Neural progenitor cell (in vitro differentiated cells): ENCODE measurements around the gene COL4A5. TPM values are rescaled to one million over a fixed set of nuclear protein-coding genes. Genes with fewer than 3 reads are reported as not detected.

ENCODE experiments used
- DNase-seq: peaks from one replicate; pipeline ENCODE4 v3.0.0-alpha.2; 2016; ENCODE audit warnings: low spot score
- H2AFZ ChIP-seq: fragments of 200-600 bp; sonication (generic); replicated peaks from 2 replicates; pipeline ENCODE4 v1.6.1; 2016; ENCODE audit warnings: antibody characterized with exemption
- H3F3A ChIP-seq: fragments of 200-600 bp; sonication (generic); 2 replicates; pipeline ENCODE4 v1.6.1; 2016; ENCODE audit warnings: antibody characterized with exemption, low read depth
- H3K27ac ChIP-seq: fragments of 200-600 bp; sonication (generic); 2 replicates; pipeline ENCODE4 v1.5.1; 2016; ENCODE audit warnings: mild to moderate bottlenecking
- H3K27me3 ChIP-seq: fragments of 200-600 bp; sonication (generic); 2 replicates; pipeline ENCODE4 v1.6.1; 2016; ENCODE audit warnings: mild to moderate bottlenecking, moderate library complexity
- H3K36me3 ChIP-seq: fragments of 200-600 bp; sonication (generic); 2 replicates; pipeline ENCODE4 v1.5.1; 2016
- H3K4me1 ChIP-seq: fragments of 200-600 bp; sonication (generic); 2 replicates; pipeline ENCODE4 v1.6.1; 2016; ENCODE audit warnings: mixed run types
- H3K4me2 ChIP-seq: fragments of 200-600 bp; sonication (generic); 2 replicates; pipeline ENCODE4 v1.6.1; 2016
- H3K4me3 ChIP-seq: fragments of 200-600 bp; sonication (generic); 2 replicates; pipeline ENCODE4 v1.5.1; 2016
- H3K79me2 ChIP-seq: fragments of 200-600 bp; sonication (generic); 2 replicates; pipeline ENCODE4 v1.6.1; 2016; ENCODE audit warnings: low read depth
- H3K9ac ChIP-seq: fragments of 200-600 bp; sonication (generic); 2 replicates; pipeline ENCODE4 v1.6.1; 2016
- H3K9me3 ChIP-seq: fragments of 200-600 bp; sonication (generic); 2 replicates; pipeline ENCODE4 v1.5.1; 2016; ENCODE audit warnings: low read depth
- H4K20me1 ChIP-seq: fragments of 200-600 bp; sonication (generic); 2 replicates; pipeline ENCODE4 v1.6.1; 2016; ENCODE audit warnings: low read depth
- H3K27ac Mint-ChIP-seq: 3 replicates; pipeline ENCODE4 v1.8.0; 2021; ENCODE audit warnings: mixed read lengths
- H3K27me3 Mint-ChIP-seq: 2 replicates; pipeline ENCODE4 v1.8.0; 2022; ENCODE audit warnings: low read depth, mild to moderate bottlenecking, inconsistent platforms, moderate library complexity, mixed read lengths; ENCODE audit not compliant: insufficient read depth
- H3K36me3 Mint-ChIP-seq: 3 replicates; pipeline ENCODE4 v1.8.0; 2021; ENCODE audit warnings: mixed read lengths
- H3K4me1 Mint-ChIP-seq: 3 replicates; pipeline ENCODE4 v1.8.0; 2021; ENCODE audit warnings: mixed read lengths
- H3K4me3 Mint-ChIP-seq: 3 replicates; pipeline ENCODE4 v1.8.0; 2021; ENCODE audit warnings: mild to moderate bottlenecking, moderate library complexity, mixed read lengths
- H3K9me3 Mint-ChIP-seq: 3 replicates; pipeline ENCODE4 v1.8.0; 2020; ENCODE audit warnings: mixed read lengths
- CTCF ChIP-seq: fragments of 200-600 bp; sonication (generic); IDR thresholded peaks from 2 replicates; pipeline ENCODE4 v1.5.1; 2017; ENCODE audit warnings: antibody characterized with exemption, mild to moderate bottlenecking
- EZH2 ChIP-seq: fragments of 200-600 bp; sonication (generic); IDR thresholded peaks from 2 replicates; pipeline ENCODE4 v1.6.1; 2017; ENCODE audit warnings: antibody characterized with exemption, mild to moderate bottlenecking, moderate library complexity
- EZH2phosphoT487 ChIP-seq: fragments of 200-600 bp; sonication (generic); IDR thresholded peaks from 2 replicates; pipeline ENCODE4 v1.6.1; 2017; ENCODE audit warnings: antibody characterized with exemption
- total RNA-seq: library from RNA; depleted of rRNA; stranded (reverse); fragments of >200 nt; gene quantifications from 2 replicates; pipeline ENCODE4 v1.2.3, GENCODE V29; 2015; ENCODE audit warnings: low replicate concordance

The COL4A5 gene
- total RNA-seq, 1 donor from 2014 or later: 115 TPM

- Mint-ChIP-seq H3K4me1 (peaks cover 49% of the 10 kb centered on the region), H3K9me3 (no peaks in the 10 kb centered on the region), H3K4me3 (no peak overlapping the region), H3K27me3 (no peaks in the 10 kb centered on the region), H3K36me3 (peaks cover 22% of the 10 kb centered on the region), H3K27ac (peak overlapping the region; percentile 68)
- Histone ChIP-seq H3K9me3 (no peaks in the 10 kb centered on the region), H3K4me2 (no peak overlapping the region), H2AFZ (no peak overlapping the region), H3F3A (no peaks in the 10 kb centered on the region), H3K9ac (no peak overlapping the region), H3K4me3 (no peak overlapping the region), H3K27ac (no peak overlapping the region), H3K36me3 (no peaks in the 10 kb centered on the region), H3K79me2 (no peaks in the 10 kb centered on the region), H4K20me1 (no peaks in the 10 kb centered on the region), H3K4me1 (peaks cover 17% of the 10 kb centered on the region), H3K27me3 (no peaks in the 10 kb centered on the region)
- TF ChIP-seq EZH2phosphoT487: no peak
- TF ChIP-seq CTCF: no peak
- no peak for TF ChIP-seq EZH2
- no peak for DNase-seq
Measured at GRCh38 chrX:108417257-108417656, 22.4 kb upstream of the COL4A5 start.

GRCh38 chrX:108419401-108419800, 20.2 kb upstream of the COL4A5 start:
- no peaks in the 10 kb centered on the region for H3K27me3 ChIP-seq
- peak overlapping the region; percentile 6 for H3K27ac Mint-ChIP-seq

GRCh38 chrX:108420481-108420880, 19.2 kb upstream of the COL4A5 start:
- Mint-ChIP-seq H3K4me3 (no peak overlapping the region), H3K27ac (no peak overlapping the region), H3K9me3 (no peaks in the 10 kb centered on the region), H3K27me3 (no peaks in the 10 kb centered on the region), H3K4me1 (peaks cover 28% of the 10 kb centered on the region), H3K36me3 (peaks cover 20% of the 10 kb centered on the region)
- Histone ChIP-seq H3K9me3 (no peaks in the 10 kb centered on the region), H3K4me3 (no peak overlapping the region), H2AFZ (no peak overlapping the region), H3K27ac (no peak overlapping the region), H3K4me2 (no peak overlapping the region), H3K27me3 (no peaks in the 10 kb centered on the region), H3K79me2 (no peaks in the 10 kb centered on the region), H3K36me3 (no peaks in the 10 kb centered on the region), H3F3A (no peaks in the 10 kb centered on the region), H3K9ac (no peak overlapping the region), H4K20me1 (no peaks in the 10 kb centered on the region), H3K4me1 (peaks cover 16% of the 10 kb centered on the region)
- TF ChIP-seq EZH2phosphoT487: no peak
- no peak for TF ChIP-seq EZH2
- no peak for TF ChIP-seq CTCF
- no peak for DNase-seq

More at GRCh38 chrX:108419401-108419800, 20.2 kb upstream of the COL4A5 start:
- H3K9ac ChIP-seq: no peak overlapping the region
- Mint-ChIP-seq H3K4me1 (peaks cover 35% of the 10 kb centered on the region), H3K4me3 (no peak overlapping the region), H3K9me3 (no peaks in the 10 kb centered on the region), H3K36me3 (peaks cover 18% of the 10 kb centered on the region), H3K27me3 (no peaks in the 10 kb centered on the region)
- no peak overlapping the region for H3K4me2 ChIP-seq
- no peaks in the 10 kb centered on the region for H3K9me3 ChIP-seq
- no peak overlapping the region for H3K4me3 ChIP-seq
- H3K4me1 ChIP-seq: peaks cover 17% of the 10 kb centered on the region
- H2AFZ ChIP-seq: no peak overlapping the region
- no peak for TF ChIP-seq EZH2
- TF ChIP-seq EZH2phosphoT487: no peak
- no peak for TF ChIP-seq CTCF
- no peak for DNase-seq
- H3K27ac ChIP-seq: no peak overlapping the region
- no peaks in the 10 kb centered on the region for H3K36me3 ChIP-seq
- no peaks in the 10 kb centered on the region for H3F3A ChIP-seq
- no peaks in the 10 kb centered on the region for H3K79me2 ChIP-seq
- H4K20me1 ChIP-seq: no peaks in the 10 kb centered on the region
